Kidney (tissue), 14 donors: ENCODE data around the gene ZFP2. TPM values are rescaled to one million over a fixed set of nuclear protein-coding genes. Genes with fewer than 3 reads are reported as not detected.
"Not testable (repeated sequence)": the region's sequence is repeated elsewhere in the genome, so short reads cannot be mapped to it uniquely, and the experiment has no call there.

Source experiments
- DNase-seq, 5 donors: peaks; one replicate each; pipeline ENCODE4 v3.0.0-alpha.2; 2013 to 2020
- FAIRE-seq: peaks from 2 replicates; lab custom pipeline; 2012; peaks lifted over from hg19 to GRCh38; lab: Jason Lieb, UNC
- H3K27ac ChIP-seq, 2 donors: one replicate each; pipeline ENCODE4 v1.7.0; 2013; ENCODE audit warnings: low read depth in 2 of 2, low read length in 2 of 2, inconsistent platforms in 1 of 2
- H3K27me3 ChIP-seq: one replicate; pipeline ENCODE4 v1.7.1; 2013; ENCODE audit warnings: low read length, inconsistent platforms; ENCODE audit not compliant: control insufficient read depth, insufficient read depth
- H3K36me3 ChIP-seq, 3 donors: one replicate each; pipeline versions ENCODE4 v1.7.0 to v1.7.1; 2013; ENCODE audit warnings: low read length in 3 of 3, control low read depth in 1 of 3, inconsistent platforms in 1 of 3; ENCODE audit not compliant: insufficient read depth in 3 of 3, control insufficient read depth in 2 of 3
- H3K4me1 ChIP-seq, 3 donors: one replicate each; pipeline versions ENCODE4 v1.7.0 to v1.7.1; 2013; ENCODE audit warnings: low read length in 3 of 3, inconsistent platforms in 1 of 3, low read depth in 1 of 3; ENCODE audit not compliant: control insufficient read depth in 2 of 3, insufficient read depth in 2 of 3
- H3K4me3 ChIP-seq, 3 donors: one replicate each; pipeline versions ENCODE4 v1.7.0 to v1.8.1; 2013; ENCODE audit warnings: low read length in 3 of 3, control low read depth in 1 of 3, inconsistent platforms in 1 of 3
- H3K9ac ChIP-seq, 3 donors: one replicate each; pipeline versions ENCODE4 v1.7.0 to v1.7.1; 2013; ENCODE audit warnings: low read length in 3 of 3, control low read depth in 1 of 3, inconsistent platforms in 1 of 3
- H3K9me3 ChIP-seq, 3 donors: one replicate each; pipeline versions ENCODE4 v1.7.0 to v1.7.1; 2013; ENCODE audit warnings: low read length in 3 of 3, control low read depth in 1 of 3, inconsistent platforms in 1 of 3; ENCODE audit not compliant: control insufficient read depth in 2 of 3, insufficient read depth in 1 of 3
- intact Hi-C: fragments of 100-400 bp; cut with DNase I; formaldehyde crosslinking; loops from one replicate; pipeline ENCODE4 v1.11.1; 2022
- polyA plus RNA-seq: library from polyadenylated mRNA; stranded (reverse); fragments of 350-450 nt; fragmentation: Illumina TruSeq; extraction: RNeasy Lipid Tissue Mini Kit (QIAGEN cat#74804); gene quantifications from one replicate; pipeline ENCODE4 v1.2.3, GENCODE V29; 2014; ENCODE audit warnings: low read depth, low replicate concordance; ENCODE audit not compliant: insufficient read depth
- total RNA-seq: library from RNA; stranded (reverse); fragmentation: NEBNext Ultra II Directional; extraction: Animal tissue kit (Norgen Biotek cat#: 25700); gene quantifications from one replicate; pipeline ENCODE4 v1.2.1, GENCODE V29; 2021
- TF ChIP-seq, protein P1 (sequence below): IDR thresholded peaks from 3 replicates; pipeline ENCODE4 v1.5.1; 2012; ENCODE audit warnings: mild to moderate bottlenecking, moderate library complexity, borderline replicate concordance; ENCODE audit not compliant: insufficient read depth; ENCODE audit errors: extremely low read depth
- donor health status: control.
- donor health status: control.
- donor health status: control.
- donor health status: control.
- donor health status: control.
- donor health status: DM: yes; HTN: yes; CAD: no.
- donor health status: Normal renal cell carcinoma (clear cell type).

ZFP2 gene
- total and polyA plus RNA-seq, 2 donors from 2014 or later = 2.7 to 3.1 TPM

DNA sequence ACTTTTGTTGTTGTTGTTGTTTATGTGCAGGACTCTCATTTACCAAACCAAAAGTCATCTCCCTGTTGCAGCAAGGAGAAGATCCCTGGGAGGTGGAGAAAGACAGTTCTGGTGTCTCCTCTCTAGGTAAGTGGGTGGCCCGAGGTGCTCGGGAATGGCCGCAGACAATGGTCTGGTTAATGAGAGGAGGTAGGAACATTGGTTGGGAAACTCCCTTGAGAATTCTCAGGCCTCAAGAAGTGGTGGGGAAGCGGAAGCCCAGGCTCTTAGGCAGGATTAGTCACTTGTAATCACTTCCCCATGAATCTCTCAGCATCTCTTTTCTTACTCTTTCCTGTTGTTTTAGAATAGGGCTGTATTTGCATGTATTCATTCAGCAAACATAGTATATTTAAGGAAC, 28.8 kb upstream of the ZFP2 start:
- TF ChIP-seq, protein P1, sequence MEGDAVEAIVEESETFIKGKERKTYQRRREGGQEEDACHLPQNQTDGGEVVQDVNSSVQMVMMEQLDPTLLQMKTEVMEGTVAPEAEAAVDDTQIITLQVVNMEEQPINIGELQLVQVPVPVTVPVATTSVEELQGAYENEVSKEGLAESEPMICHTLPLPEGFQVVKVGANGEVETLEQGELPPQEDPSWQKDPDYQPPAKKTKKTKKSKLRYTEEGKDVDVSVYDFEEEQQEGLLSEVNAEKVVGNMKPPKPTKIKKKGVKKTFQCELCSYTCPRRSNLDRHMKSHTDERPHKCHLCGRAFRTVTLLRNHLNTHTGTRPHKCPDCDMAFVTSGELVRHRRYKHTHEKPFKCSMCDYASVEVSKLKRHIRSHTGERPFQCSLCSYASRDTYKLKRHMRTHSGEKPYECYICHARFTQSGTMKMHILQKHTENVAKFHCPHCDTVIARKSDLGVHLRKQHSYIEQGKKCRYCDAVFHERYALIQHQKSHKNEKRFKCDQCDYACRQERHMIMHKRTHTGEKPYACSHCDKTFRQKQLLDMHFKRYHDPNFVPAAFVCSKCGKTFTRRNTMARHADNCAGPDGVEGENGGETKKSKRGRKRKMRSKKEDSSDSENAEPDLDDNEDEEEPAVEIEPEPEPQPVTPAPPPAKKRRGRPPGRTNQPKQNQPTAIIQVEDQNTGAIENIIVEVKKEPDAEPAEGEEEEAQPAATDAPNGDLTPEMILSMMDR = no peak
- Histone ChIP-seq H3K9ac (no peak overlapping the region), H3K27me3 (no peaks in the 10 kb centered on the region), H3K27ac (no peak overlapping the region), H3K9me3 (no peaks in the 10 kb centered on the region), H3K36me3 (peaks cover 8 to 43% (median 26%) of the 10 kb centered on the region in 3 donors), H3K4me1 (peaks cover 0 to 1% (median 0%) of the 10 kb centered on the region in 3 donors), H3K4me3 (no peak overlapping the region)
- DNase-seq (no peak), FAIRE-seq (no peak)
- intact Hi-C loops = no loop called here

DNA sequence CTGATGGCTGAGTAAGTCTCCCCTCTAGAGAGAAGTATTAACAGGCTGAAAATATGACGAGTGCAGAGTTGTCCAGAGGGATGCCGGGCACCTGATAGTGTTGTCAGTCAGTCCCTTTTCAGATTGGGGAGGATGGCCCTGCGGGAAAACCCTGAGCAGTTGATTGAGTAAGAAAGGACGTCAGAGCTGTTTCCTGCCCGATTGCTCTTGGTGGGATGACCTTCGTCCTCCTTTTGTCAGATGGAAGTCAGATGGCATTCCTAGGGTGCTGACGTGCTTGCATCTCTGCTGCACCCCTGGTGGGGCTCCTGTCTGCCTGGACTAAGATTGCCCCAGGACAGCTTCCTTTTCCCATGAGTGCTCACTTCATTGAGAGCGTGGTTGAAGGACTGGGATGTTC, 26.1 kb upstream of the ZFP2 start:
- FAIRE-seq = no peak

DNA sequence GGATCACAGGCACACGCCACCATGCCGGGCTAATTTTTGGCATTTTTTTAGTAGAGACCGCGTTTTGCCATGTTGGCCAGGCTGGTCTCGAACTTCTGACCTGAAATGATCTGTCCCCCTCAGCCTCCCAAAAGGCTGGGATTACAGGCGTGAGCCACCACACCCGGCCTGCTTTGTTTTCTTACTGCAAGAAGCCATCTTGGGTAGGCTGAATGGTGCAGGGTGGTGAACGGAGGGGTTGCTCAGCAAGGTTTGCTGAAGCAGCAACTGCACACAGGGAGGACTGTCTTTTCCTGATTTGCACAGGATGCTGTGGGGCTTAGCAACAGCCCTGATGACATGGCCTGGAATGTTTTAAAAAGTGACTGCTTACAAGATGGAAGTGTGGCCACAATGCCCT, 25.3 kb upstream of the ZFP2 start:
- peaks cover 0 to 17% (median 7%) of the 10 kb centered on the region in 3 donors for H3K9me3 ChIP-seq
- TF ChIP-seq, protein P1 = no peak
- no peak overlapping the region for H3K4me3 ChIP-seq
- H3K9ac ChIP-seq = no peak overlapping the region
- no peaks in the 10 kb centered on the region for H3K4me1 ChIP-seq
- H3K27me3 ChIP-seq = no peaks in the 10 kb centered on the region
- FAIRE-seq (no peak), DNase-seq (no peak)
- no peak overlapping the region for H3K27ac ChIP-seq
- intact Hi-C loops = no loop called here
- peaks cover 10 to 55% (median 42%) of the 10 kb centered on the region in 3 donors for H3K36me3 ChIP-seq

More for the DNA sequence above, 26.1 kb upstream of the ZFP2 start:
- no peaks in the 10 kb centered on the region for H3K4me1 ChIP-seq
- H3K27me3 ChIP-seq = no peaks in the 10 kb centered on the region
- DNase-seq = no peak
- TF ChIP-seq, protein P1 = no peak
- H3K4me3 ChIP-seq = no peak overlapping the region
- no peak overlapping the region for H3K9ac ChIP-seq
- H3K36me3 ChIP-seq = peaks cover 10 to 48% (median 34%) of the 10 kb centered on the region in 3 donors
- H3K9me3 ChIP-seq = peaks cover 0 to 9% (median 7%) of the 10 kb centered on the region in 3 donors
- intact Hi-C loops = no loop called here
- no peak overlapping the region for H3K27ac ChIP-seq

DNA sequence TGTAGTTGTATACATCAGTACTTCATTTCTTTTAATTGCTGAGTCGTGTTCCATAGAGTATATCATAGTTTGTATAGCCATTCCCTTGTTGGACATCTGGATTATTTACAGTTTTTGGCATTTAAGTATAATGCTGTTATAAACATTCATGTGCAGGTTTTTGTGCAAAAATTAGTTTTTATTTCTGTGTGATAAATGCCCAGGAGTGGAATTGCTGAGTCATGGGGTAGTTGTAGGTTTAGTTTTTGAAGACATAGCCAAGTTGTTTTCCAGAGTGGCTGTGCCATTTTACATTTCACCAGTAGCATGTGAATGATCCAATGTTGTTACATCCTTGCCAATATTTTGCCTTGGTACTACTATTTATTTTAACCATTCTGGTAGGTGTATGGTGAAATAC, 23.4 kb upstream of the ZFP2 start:
- no peak overlapping the region for H3K27ac ChIP-seq
- DNase-seq (no peak), FAIRE-seq (no peak)
- H3K4me1 ChIP-seq = no peaks in the 10 kb centered on the region
- peaks cover 0 to 34% (median 7%) of the 10 kb centered on the region in 3 donors for H3K9me3 ChIP-seq
- H3K9ac ChIP-seq = no peak overlapping the region
- intact Hi-C loops = no loop called here
- no peak overlapping the region for H3K4me3 ChIP-seq
- TF ChIP-seq, protein P1 = no peak
- peaks cover 4 to 55% (median 39%) of the 10 kb centered on the region in 3 donors for H3K36me3 ChIP-seq
- H3K27me3 ChIP-seq = no peaks in the 10 kb centered on the region

DNA sequence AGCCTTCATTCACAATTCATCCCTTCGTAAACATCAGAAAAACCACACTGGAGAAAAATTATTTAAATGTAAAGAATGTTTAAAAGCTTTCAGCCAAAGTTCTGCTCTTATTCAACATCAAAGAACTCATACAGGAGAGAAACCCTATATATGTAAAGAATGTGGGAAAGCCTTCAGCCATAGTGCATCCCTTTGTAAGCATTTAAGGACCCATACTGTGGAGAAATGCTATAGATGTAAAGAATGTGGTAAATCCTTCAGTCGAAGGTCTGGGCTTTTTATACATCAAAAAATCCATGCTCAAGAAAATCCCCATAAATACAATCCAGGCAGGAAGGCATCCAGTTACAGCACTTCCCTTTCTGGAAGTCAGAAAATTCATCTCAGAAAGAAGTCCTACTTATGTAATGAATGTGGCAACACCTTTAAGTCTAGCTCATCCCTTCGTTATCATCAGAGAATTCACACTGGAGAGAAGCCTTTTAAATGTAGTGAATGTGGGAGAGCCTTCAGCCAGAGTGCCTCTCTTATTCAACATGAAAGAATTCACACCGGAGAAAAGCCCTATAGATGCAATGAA, 12.5 kb upstream of the ZFP2 start:
- H3K27ac ChIP-seq, H3K9ac ChIP-seq, H3K27me3 ChIP-seq, H3K4me3 ChIP-seq, H3K4me1 ChIP-seq, FAIRE-seq, DNase-seq, intact Hi-C loops: not testable (repeated sequence)
- Histone ChIP-seq H3K36me3 (peaks cover 16 to 35% (median 21%) of the 10 kb centered on the region in 3 donors), H3K9me3 (peaks cover 9 to 57% (median 34%) of the 10 kb centered on the region in 3 donors)
